IPS DF 19.7 (cell line): ENCODE results near the gene CDIP1.
A peak's percentile ranks its signal among the peaks of the same experiment; 100 is the strongest.
"Not testable (repeated sequence)": the region's sequence is repeated elsewhere in the genome, so short reads cannot be mapped to it uniquely, and the experiment has no call there.

ENCODE experiments used
- DNase-seq: peaks from one replicate; pipeline ENCODE4 v3.0.0-alpha.2; 2013; ENCODE audit warnings: low read depth, low spot score

The CDIP1 gene

DNA sequence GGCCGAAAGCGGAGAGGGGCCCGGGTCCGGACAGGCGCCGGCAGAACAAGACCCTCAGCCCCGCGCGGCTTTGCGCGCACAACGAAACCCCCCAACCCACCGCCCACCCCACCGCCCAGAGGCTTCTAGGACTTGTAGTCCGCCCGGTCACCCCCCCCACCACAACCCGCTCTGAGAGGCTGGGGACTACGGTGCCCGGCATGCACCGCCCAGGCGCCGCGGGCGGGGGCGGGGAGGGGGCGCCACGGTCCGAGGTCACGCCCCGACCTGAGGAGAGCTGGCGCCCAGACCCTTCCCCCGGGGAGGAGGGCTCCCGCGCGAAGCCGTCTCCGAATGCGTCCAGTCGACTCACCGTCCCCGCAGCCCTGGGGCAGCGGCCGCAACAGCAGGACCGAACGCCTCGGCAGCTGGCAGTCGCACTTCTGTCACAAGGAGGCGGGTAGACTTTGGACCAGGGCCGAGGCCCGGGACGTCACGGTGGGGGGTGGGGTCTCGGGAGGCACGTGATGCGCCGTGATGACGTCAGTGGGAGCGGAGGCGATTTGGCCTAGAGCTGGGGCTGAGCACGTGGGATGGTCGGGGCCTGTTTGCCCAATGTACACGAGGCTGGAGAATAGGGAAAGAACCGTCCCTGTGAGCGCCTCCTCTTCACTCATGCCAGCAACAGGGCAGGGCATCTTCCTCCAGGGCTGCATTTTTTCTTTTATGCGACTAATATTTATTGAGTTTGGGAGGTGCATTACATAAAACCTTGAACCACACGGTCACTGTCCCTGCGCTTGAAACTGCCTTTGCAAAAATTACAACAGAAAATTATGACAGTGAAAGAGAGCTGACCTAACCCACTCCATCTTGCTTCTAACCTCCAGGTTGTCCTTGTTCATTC, at the start of gene CDIP1:
CDIP1 (minus strand) TSS at position 424 of the 886 bp plus-strand sequence. CDS start 24,643 bp downstream, outside the sequence.
- peak; percentile 88 for DNase-seq

DNA sequence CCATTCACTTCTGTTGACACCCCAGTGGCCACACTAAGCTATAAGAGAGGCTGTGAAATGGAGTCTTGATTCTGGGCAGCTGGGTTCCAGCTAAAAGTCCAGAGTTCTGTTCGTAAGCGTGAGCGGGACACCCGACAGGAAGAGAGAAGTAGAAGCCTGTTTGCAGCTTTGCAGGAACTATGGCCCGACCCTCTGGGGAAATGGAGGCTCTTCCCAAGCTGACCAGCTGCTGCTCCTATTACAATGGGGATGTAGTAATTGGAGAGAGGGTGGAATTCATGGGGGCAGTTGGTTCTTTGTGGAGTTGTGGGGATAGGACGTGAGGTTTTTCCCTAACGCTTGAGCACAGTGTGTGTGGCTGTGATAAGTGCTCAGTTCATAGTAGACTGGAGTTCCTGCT, 47.7 kb upstream of the CDIP1 start:
- DNase-seq = no peak

DNA sequence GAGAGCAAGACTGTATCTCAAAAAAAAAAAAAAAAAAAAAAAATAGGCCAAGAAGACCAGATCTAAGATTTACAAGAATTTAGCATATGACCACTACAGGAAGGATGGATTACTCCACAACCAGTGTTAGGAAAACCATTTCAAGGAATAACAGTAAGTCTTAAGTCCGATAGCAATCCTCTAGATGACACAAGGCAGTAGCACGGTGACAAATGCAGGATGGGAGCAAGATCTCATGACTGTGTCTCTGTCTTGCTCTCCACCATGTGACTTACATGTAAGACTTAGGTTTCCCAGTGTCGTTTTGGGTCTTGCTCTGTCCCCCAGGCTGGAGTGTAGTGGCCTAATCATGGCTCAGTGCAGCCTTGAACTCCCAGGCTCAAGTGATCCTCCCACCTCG, 45.3 kb upstream of the CDIP1 start:
- no peak for DNase-seq

DNA sequence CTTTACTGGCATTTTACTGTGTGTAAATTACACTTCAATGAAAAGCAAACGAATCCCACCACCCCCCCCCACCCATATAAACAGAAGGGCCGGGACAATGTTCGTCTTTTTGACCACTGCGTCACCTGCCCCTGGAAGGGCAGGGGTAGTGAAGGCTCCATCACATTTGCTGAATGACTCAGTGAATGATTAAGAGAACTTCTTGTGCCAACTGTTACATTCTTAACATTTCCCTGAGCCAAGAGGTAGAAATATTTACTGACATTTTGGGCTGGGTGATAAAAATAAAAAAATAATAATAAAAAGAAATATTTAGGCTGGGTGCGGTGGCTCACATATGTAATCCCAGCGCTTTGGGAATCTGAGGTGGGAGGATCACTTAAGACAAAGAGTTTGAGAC, 41.7 kb upstream of the CDIP1 start:
- no peak for DNase-seq

DNA sequence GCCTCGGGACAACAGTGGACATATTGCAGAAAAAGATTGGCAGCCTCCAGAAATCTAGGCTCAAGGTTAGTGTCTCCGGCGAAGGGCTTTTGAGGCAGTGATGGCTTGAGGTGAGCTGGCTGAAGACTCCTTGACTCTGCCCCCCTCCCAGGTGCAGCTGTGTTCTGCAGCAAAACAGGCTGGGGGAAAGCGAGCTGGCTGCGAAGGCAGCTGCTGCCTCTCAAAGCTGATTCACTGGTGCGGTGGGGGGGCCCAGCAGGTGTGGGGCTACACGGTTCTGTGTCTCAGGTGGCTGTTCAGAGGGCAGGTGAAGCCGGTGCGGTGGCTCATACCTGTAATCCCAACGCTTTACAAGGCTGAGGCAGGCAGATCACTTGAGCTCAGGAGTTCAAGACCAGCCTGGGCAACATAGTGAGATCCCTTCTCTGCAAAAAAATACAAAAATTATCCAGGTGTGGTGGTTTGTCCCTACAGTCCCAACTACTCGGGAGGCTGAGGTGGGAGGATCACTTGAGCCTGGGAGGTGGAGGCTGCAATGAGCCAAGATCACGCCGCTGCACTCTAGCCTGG, 40.5 kb upstream of the CDIP1 start:
- no peak for DNase-seq

DNA sequence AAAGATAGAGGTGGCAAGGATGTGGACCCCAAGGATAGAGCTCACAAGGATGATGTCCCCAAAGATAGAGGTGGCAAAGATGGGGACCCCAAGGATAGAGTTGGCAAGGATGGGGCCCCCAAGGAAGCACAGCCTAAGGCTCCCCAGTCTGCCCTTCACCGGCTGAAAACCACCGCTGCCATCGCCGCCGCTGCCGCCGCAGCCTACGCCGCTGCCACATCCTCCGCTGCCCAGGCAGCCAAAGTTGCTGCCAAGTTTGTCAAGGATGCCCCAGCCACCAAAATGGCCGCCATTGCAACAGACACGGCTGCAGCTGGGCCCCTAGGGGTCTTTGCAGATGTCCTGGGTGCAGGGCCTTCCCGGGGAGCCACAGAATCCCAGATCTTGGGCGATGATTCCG, 37.4 kb upstream of the CDIP1 start:
- DNase-seq = no peak

DNA sequence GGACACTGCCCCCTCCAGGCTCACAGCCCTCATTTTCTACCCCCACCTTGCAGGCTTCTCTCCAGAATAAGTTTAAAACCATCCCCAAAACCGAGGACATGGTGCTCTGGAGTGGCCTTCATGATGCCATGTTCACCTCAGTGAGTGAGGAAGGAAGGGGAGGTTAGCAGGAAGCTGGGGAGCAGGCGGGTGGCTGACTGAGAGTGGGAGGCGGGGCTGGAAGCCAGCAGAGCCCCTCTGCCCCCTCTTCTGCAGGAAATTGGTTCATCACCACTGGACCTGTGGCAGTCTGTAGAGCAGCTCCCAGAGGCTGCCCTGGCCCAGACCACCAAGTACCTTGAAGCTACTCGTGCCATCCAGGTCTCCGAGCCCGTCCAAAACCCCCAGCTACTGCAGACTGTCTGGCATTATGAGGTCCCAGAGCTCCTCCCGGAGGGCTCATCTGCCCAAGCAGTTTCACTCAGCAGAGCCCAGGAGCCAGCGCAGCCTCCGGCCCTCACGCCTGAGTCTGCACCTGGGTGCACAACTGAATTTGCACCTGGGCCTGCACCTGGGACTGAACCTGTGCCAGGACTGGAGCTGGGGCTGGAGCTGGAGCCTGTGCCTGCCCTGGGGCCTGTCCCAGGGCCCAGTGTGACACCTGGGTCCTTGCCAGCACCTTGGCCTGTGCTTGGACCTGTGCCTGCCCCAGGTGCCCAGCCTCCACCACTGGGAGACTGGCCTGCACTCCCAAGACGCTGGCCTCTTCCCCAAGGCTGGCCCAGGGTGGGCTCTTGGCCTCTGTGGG, 36.5 kb upstream of the CDIP1 start:
- DNase-seq = no peak

DNA sequence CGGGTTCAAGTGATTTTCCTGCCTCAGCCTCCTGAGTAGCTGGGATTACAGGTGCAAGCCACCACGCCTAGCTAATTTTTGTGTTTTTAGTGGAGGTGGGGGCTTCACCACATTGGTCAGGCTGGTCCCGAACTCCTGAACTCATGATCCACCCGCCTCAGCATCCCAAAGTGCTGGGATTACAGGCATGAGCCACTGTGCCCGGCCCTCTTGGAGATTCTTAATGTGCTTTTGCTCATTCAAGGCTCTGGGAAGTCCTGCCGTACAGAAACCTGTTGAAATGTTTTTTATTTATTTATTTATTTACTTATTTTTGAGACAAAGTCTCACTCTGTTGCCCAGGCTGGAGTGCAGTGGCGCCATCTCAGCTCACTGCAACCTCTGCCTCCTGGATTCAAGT, 35.4 kb upstream of the CDIP1 start:
- not testable (repeated sequence) for DNase-seq

DNA sequence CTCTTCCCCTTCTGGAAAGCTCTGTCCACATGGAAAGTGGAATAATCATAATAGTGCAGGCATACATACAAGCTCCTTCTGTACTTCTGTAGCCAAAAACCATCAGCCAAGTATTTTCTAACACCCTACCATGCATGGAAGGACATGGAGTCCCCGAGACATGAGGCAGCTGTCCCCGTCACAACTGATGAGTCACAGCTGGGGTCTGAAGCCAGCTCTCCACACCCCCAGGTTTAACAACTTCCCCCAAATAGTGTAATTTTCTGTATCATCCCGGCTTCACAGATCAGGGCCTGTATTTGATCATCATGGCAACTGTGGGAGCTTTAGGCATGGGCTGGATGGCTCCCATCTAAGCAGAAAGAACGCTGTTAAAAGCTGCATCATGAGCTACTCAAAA, 34.1 kb upstream of the CDIP1 start:
- DNase-seq = no peak

DNA sequence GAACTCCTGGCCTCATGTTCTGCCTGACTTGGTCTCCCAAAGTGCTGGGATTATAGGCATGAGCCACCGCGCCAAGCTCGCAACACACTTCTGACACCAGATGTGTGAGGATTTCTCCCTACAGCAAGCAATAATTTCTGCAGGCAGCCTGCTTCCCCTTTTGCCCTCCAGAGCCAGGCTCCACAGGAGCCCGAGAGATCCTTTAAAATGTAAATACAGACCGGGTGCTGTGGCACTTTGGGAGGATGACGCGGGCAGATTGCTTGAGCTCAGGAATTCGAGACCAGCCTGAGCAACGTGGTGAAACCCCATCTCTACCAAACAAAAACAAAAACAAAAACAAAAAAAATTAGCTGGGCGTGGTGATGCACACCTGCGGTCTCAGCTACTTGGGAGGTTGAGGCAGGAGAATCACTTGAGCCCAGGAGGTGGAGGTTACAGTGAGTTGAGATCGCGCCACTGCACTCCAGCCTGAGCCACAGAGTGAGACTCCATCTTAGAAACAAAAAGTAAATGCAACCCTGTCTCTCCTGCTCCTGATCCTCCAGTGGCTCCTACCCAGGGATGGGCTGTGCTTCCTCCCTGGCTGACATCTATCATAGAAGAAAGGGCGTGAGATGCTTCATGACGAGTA, 32.2 kb upstream of the CDIP1 start:
- DNase-seq = peak; percentile 85

DNA sequence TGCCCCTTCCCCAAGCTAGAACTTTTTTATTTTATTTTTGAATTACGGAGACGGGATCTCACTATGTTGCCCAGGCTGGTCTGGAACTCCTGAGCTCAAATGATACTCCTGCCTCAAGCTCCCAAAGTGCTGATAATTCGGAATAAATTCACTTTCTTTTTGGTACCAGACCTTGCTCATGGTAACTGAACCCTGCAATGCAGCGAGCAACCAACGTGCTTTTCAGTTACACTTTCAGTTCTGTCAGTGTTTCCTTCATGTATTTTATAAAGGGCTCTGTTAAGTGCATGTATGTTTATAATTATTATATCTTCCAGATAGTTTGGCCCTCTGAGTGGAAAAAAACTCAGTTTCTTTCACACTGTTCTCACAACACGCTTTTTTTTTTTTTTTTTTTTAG, 31.5 kb upstream of the CDIP1 start:
- no peak for DNase-seq

DNA sequence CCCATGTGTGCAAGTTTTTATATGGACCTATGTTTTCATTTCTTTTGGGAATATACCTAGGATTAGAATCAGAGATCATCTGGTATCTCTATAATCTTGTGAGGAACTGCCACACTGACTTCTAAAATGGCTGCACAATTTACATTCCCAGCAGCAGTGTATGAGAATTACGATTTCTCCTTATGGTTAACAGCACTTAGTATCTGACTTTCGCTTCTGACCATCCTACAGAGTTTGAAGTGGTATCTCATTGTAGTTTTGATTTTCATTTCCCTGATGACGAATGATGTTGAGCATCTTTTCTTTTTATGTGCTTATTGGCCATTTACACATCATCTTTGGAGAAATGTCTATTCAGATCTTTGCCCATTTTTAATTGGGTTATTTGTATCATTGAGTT, 27.6 kb upstream of the CDIP1 start:
- no peak for DNase-seq

DNA sequence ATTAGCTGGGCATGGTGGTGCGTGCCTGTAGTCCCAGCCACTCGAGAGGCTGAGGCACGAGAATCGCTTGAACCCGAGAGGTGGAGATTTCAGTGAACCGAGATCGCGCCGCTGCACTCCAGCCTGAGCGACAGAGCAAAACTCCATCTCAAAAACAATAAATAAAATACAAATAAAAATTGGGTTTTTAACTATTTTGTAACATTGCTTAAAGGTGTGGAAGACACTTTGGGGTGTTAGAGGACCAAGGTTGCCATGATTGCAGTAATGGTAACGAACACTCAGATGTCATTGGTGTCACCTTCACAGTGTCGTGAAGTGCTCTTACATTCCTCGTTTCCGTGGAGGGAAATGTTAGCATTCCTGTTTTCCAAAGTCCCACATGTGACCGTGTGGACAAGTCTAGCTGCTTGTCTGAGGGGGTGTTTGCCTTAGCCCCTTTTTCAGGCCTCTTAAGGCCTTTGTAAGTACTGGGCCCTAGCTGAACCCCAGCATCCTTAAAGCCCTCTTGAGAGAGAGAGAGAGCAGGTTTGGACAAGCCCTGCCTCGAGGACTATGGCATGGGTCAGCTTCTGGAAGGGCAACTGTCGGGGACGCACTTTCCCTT, 26.2 kb upstream of the CDIP1 start:
- DNase-seq = no peak

DNA sequence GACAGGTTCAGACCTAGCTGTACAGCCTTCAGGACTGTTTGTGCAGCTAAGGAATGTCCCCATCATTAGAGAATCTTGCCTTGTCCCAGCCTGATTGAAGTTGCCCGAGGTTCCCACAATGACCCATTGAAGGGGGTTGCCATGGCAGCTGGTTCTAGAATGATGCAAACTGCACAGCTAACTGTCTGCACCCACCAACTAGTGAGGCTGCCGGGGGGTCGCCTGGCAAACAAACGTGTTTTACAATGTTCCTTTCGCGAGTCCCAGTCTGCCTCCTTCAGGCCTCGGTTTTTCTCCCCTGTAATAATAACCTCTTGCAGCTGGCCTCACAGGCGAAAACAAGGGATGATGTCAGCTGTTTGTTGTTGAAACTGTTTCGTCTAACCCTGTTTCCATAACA, 23.0 kb upstream of the CDIP1 start:
- no peak for DNase-seq

DNA sequence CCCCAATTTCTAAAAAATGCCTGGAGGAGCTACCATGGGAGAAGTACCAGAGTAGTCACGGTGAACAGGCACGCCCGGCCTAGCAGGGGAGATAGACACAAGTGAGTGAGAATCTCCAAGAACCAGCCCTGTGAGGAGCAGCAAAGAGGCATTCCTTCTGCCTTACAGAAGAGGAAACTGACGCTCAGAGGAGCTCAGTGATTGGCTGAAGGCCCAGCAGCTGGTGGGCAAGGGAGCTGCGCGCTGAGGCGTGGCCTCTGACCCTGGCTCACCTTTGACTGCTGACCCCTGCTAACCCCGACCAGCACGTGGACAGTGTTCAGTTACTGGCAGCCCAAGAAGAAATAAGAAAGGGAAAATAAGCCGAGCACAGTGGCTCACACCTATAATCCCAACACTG, 19.4 kb upstream of the CDIP1 start:
- DNase-seq = no peak

DNA sequence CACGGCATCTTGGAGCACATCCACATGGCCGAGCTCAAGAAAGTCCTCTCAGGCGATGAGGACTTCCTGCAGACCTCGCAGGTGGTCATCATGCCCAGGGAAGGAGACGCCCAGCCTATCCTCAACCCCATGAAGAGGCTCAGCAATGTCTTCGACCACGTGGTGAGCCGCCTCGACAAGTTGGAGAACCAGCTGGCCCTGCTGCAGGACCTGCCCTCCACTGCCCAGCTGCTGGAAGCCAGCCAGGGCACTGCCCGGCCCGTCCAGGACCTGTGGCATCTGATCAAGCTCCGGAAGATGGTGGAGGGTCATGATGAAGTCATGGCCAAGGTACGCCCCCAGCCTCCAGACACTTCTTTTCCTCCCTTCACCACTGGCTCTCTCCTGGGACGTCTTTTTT, 18.0 kb upstream of the CDIP1 start:
- DNase-seq = no peak

DNA sequence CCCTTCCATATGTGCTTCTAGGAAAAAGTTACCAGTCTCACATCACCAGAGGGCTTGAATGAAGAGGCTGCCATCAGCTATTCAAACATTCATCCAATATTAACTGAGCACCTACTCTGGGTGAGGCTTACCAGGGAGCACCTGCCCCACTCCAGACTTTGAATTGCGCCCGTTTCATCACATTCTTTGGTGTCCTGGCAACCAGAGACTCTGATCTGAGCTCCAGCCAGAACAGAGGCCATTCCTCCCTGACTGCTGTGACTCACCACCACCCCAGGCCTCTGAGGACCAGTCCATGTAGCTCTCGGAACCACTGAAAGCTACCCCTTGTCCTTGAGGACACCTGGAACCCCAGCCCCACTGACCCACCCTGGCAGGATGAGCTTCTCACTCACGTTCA, 17.5 kb upstream of the CDIP1 start, which contains the start of gene C16orf96:
C16orf96 (plus strand) TSS at position 229 of the 400 bp plus-strand sequence; CDS start at position 379, 150 bp downstream.
- DNase-seq = no peak

DNA sequence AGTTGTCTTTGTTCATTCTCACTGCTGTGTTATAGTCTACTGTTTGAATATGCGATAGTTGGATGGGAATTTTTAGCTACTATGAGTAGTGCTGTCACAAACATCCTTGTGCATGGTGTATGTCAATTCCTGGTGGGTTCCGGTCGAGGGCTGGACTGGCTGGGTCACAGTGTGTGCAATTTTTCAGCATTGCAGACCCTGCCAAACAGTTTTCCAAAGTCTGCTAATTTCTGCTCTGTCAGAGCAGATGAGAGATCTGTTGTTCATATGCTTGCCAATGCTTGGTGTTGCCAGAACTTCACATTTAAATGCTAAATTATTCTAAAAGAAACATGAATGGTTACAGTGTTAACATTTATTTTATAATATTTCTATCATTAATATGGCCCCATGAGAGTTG, 14.0 kb upstream of the CDIP1 start:
- DNase-seq = no peak

DNA sequence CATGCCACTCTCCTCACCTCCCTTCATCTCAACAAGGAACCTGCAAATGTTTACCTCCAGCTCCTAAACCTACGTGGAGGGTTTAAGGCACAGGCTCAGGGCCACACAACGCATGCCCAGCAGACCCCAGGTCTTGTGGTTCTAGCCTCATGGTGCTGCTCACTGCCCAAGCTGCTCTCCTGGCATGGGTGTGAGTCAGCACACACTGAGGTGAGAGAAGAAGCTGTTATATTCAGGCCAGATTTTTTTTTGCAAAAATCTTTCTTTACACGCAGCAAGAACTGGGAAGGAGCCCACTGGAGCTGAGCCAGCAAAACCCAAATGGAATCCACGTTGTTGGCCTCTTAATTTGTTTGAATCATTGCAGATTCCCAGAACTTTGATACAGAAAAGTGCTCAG, 12.0 kb upstream of the CDIP1 start:
- DNase-seq = no peak

DNA sequence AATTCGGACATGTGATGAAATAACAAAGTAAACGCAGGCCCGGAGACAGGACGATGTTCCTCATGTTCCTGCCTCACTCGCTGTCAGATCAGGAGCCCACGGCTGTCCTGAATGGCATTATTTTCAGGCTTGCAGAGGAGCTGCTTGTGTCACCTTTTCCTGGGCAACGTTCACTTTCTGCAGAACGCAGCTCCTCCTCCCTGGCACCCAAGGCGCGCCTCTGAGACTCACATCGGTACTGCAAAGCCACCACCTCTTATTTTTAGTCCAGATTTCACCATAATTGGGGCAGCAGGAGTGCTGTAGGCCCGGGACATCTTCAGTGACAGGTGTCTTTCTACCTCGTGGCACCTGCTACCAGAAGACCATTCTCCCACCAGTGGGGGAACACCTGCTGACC, 9.6 kb upstream of the CDIP1 start:
- no peak for DNase-seq

DNA sequence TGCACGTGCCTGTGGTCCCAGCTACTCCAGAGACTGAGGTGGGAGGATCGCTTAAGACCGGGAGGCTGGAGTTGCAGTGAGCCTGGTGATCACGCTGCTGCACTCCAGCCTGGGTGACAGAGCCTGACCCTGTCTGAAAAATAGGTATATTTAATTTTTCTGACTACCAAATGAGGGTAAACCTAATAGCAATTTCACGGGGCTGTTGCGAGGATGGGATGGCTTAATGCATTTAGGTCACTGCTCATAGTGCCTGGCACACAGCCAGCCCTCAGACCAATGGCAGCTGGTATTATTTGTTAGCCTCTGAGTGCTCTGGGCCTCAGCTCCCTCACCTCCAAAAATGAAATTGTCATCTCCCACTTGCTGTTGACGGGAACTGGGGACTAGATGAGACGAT, 5.9 kb upstream of the CDIP1 start:
- no peak for DNase-seq
